IMR-90 (cell line): ENCODE results near the gene ARMC6. TPM values are rescaled to one million over a fixed set of nuclear protein-coding genes. Genes with fewer than 3 reads are reported as not detected.

ENCODE experiments used
- ATAC-seq: fragments of 200-7000 bp; cut with Tn5 transposase; 2 replicates; pipeline ENCODE4 v1.9.1; 2020; ENCODE audit warnings: low read depth, mild to moderate bottlenecking, moderate library complexity
- BruUV-seq: library from RNA; stranded (reverse); fragments of 400-500 nt; replicated peaks from 2 replicates; lab custom pipeline; 2021; lab: Mats Ljungman, UMichigan
- CTCF ChIA-PET: fragments of 300-600 bp; formaldehyde crosslinking; extraction: SDS; loops from one replicate; lab custom pipeline; 2021; ENCODE audit warnings: antibody characterized with exemption; lab: Yijun Ruan, JAX
- POLR2A ChIA-PET: fragments of 300-600 bp; sonication (Branson Sonifier 250); formaldehyde crosslinking; loops from one replicate; lab custom pipeline; 2022; ENCODE audit warnings: antibody characterized with exemption; ENCODE audit not compliant: unreplicated experiment; lab: Charles Lee
- DNase-seq: peaks from one replicate; pipeline ENCODE4 v3.0.0; 2013
- H2AFZ ChIP-seq: replicated peaks from 2 replicates; pipeline ENCODE3; 2013; ENCODE audit warnings: low read length, mild to moderate bottlenecking; ENCODE audit not compliant: poor library complexity
- H2AK5ac ChIP-seq: 2 replicates; pipeline ENCODE4 v1.6.1; 2013; ENCODE audit warnings: low read depth, low read length, inconsistent platforms
- H2AK9ac ChIP-seq: replicated peaks from 2 replicates; pipeline ENCODE3; 2013; ENCODE audit warnings: mild to moderate bottlenecking, low read depth, low read length, moderate library complexity; ENCODE audit not compliant: poor library complexity
- H2BK120ac ChIP-seq: 2 replicates; pipeline ENCODE4 v1.6.1; 2013; ENCODE audit warnings: low read depth, low read length, inconsistent platforms
- H2BK15ac ChIP-seq: 3 replicates; pipeline ENCODE4 v1.6.1; 2013; ENCODE audit warnings: low read depth, low read length, inconsistent platforms
- H2BK20ac ChIP-seq: 2 replicates; pipeline ENCODE4 v1.6.1; 2013; ENCODE audit warnings: low read depth, mild to moderate bottlenecking, inconsistent platforms, low read length, moderate library complexity
- H2BK5ac ChIP-seq: 2 replicates; pipeline ENCODE4 v1.6.1; 2013; ENCODE audit warnings: mild to moderate bottlenecking, low read depth, low read length, inconsistent platforms; ENCODE audit not compliant: poor library complexity, severe bottlenecking
- H3K14ac ChIP-seq: replicated peaks from 2 replicates; pipeline ENCODE4 v1.6.1; 2013; ENCODE audit warnings: low read depth, low read length, inconsistent platforms
- H3K18ac ChIP-seq: 2 replicates; pipeline ENCODE4 v1.6.1; 2013; ENCODE audit warnings: low read depth, low read length, control low read depth
- H3K23ac ChIP-seq: 2 replicates; pipeline ENCODE4 v1.6.1; 2013; ENCODE audit warnings: low read depth, low read length, inconsistent platforms
- H3K27ac ChIP-seq: 2 replicates; pipeline ENCODE4 v1.5.1; 2013; ENCODE audit warnings: mild to moderate bottlenecking, control low read depth, low read length; ENCODE audit not compliant: insufficient read depth
- H3K27me3 ChIP-seq: 2 replicates; pipeline ENCODE4 v1.6.1; 2013; ENCODE audit warnings: low read length; ENCODE audit not compliant: control insufficient read depth, insufficient read depth
- H3K36me3 ChIP-seq: 2 replicates; pipeline ENCODE4 v1.6.1; 2013; ENCODE audit warnings: low read length, mixed read lengths; ENCODE audit not compliant: control insufficient read depth, insufficient read depth
- H3K4ac ChIP-seq: 2 replicates; pipeline ENCODE4 v1.6.1; 2013; ENCODE audit warnings: low read depth, low read length, inconsistent platforms
- H3K4me1 ChIP-seq: 2 replicates; pipeline ENCODE4 v1.6.1; 2013; ENCODE audit warnings: low read length, mixed read lengths; ENCODE audit not compliant: control insufficient read depth, insufficient read depth
- H3K4me2 ChIP-seq: 2 replicates; pipeline ENCODE4 v1.6.1; 2013; ENCODE audit warnings: low read depth, mild to moderate bottlenecking, control low read depth, low read length, moderate library complexity
- H3K4me3 ChIP-seq: 2 replicates; pipeline ENCODE4 v1.5.1; 2013; ENCODE audit warnings: low read depth, mild to moderate bottlenecking, control low read depth, low read length, moderate library complexity; ENCODE audit not compliant: insufficient read depth
- H3K56ac ChIP-seq: 2 replicates; pipeline ENCODE4 v1.6.1; 2013; ENCODE audit warnings: low read length, inconsistent platforms; ENCODE audit not compliant: insufficient read depth; ENCODE audit errors: extremely low read depth
- H3K79me1 ChIP-seq, 2 experiments: 2 replicates each; pipeline ENCODE4 v1.6.1; 2013; ENCODE audit warnings: low read length in 2 of 2, inconsistent platforms in 1 of 2, low read depth in 1 of 2
- H3K9ac ChIP-seq: 2 replicates; pipeline ENCODE4 v1.6.1; 2013; ENCODE audit warnings: low read depth, low read length, control low read depth
- H3K9me1 ChIP-seq: 2 replicates; pipeline ENCODE4 v1.6.1; 2013; ENCODE audit warnings: low read length, inconsistent platforms; ENCODE audit not compliant: insufficient read depth
- H3K9me3 ChIP-seq: 2 replicates; pipeline ENCODE4 v1.6.1; 2013; ENCODE audit warnings: low read length; ENCODE audit not compliant: control insufficient read depth, insufficient read depth
- H4K20me1 ChIP-seq: 2 replicates; pipeline ENCODE4 v1.6.1; 2013; ENCODE audit warnings: low read length, inconsistent platforms; ENCODE audit not compliant: insufficient read depth
- H4K5ac ChIP-seq: 2 replicates; pipeline ENCODE4 v1.6.1; 2013; ENCODE audit warnings: mild to moderate bottlenecking, low read depth, low read length, control low read depth
- H4K8ac ChIP-seq, 2 experiments: 2 replicates each; pipeline ENCODE4 v1.6.1; 2013; ENCODE audit warnings: low read depth in 2 of 2, low read length in 2 of 2, control low read depth in 1 of 2, inconsistent platforms in 1 of 2
- H4K91ac ChIP-seq: 2 replicates; pipeline ENCODE4 v1.6.1; 2013; ENCODE audit warnings: low read depth, low read length, inconsistent platforms; ENCODE audit not compliant: insufficient read depth
- POLR2A ChIP-seq: IDR thresholded peaks from 2 replicates; pipeline ENCODE4 v1.6.1; 2012; ENCODE audit warnings: mild to moderate bottlenecking, low read depth, low read length
- RAD21 ChIP-seq: IDR thresholded peaks from 2 replicates; pipeline ENCODE4 v1.6.1; 2012; ENCODE audit warnings: low read length, improper control_type of control experiment
- RCOR1 ChIP-seq: IDR thresholded peaks from 2 replicates; pipeline ENCODE4 v1.6.1; 2012; ENCODE audit warnings: mild to moderate bottlenecking, low read length, improper control_type of control experiment; ENCODE audit not compliant: insufficient replicate concordance
- WGBS, 2 experiments: methylation state at CpG; one replicate each; pipeline versions ENCODE4 v1.1.5 to v1.1.7; 2013; ENCODE audit warnings: missing lambda C conversion rate in 2 of 2; ENCODE audit not compliant: insufficient read length in 1 of 2; ENCODE audit errors: extremely low coverage in 2 of 2; 5-methylcytosine and 5-hydroxymethylcytosine counted together
- dilution Hi-C: fragments of 300-500 bp; cut with HindIII; formaldehyde crosslinking; loops from one replicate; pipeline ENCODE4 v1.14.3; 2018; ENCODE audit warnings: low sequenced_read_pairs; ENCODE audit not compliant: unreplicated experiment
- in situ Hi-C: fragments of 300-500 bp; cut with MboI; formaldehyde crosslinking; loops from 3 replicates; pipeline ENCODE4 v1.14.3; 2019; ENCODE audit warnings: low sequenced_read_pairs, inconsistent platforms, mixed read lengths
- intact Hi-C: fragments of 100-400 bp; cut with micrococcal nuclease; formaldehyde crosslinking; loops from 2 replicates; pipeline ENCODE4 v1.10.0; 2022
- polyA plus RNA-seq, 3 experiments: library from polyadenylated mRNA; depleted of rRNA; stranded (reverse); fragments of >200 nt; gene quantifications; 2 replicates each; pipeline ENCODE4 v1.2.3, GENCODE V29; 2012; ENCODE audit warnings: low replicate concordance in 1 of 3
- total RNA-seq: library from RNA; depleted of rRNA; stranded (reverse); fragments of >200 nt; gene quantifications from 2 replicates; pipeline ENCODE4 v1.2.3, GENCODE V29; 2012

Gene ARMC6
- total and polyA plus RNA-seq, 2 of the 4 experiments (the other 2 are of a cell fraction) = 41.5 to 52.7 TPM

GRCh38 chr19:18991468-18991867 lies 41.9 kb upstream of the ARMC6 start:
- H3K36me3 ChIP-seq = peaks cover 30% of the 10 kb centered on the region
- no peaks in the 10 kb centered on the region for H3K9me3 ChIP-seq
- H4K5ac ChIP-seq = no peak overlapping the region
- H3K56ac ChIP-seq = no peak overlapping the region
- no peaks in the 10 kb centered on the region for H3K9me1 ChIP-seq
- no peak overlapping the region for H3K9ac ChIP-seq
- intact Hi-C loops (no loop called here), in situ Hi-C loops (no loop called here), dilution Hi-C loops (no loop called here)
- H3K18ac ChIP-seq = no peak overlapping the region
- H3K14ac ChIP-seq = no peak overlapping the region
- no peak overlapping the region for H2BK5ac ChIP-seq
- H3K27ac ChIP-seq = no peak overlapping the region
- no peak overlapping the region for H4K91ac ChIP-seq
- H3K4me3 ChIP-seq = no peak overlapping the region
- H2AK5ac ChIP-seq = no peak overlapping the region
- no peak overlapping the region for H2BK20ac ChIP-seq
- no peak overlapping the region for H4K8ac ChIP-seq
- ChIA-PET CTCF (no interaction called here), POLR2A (no interaction called here)
- no peak overlapping the region for H3K23ac ChIP-seq
- DNase-seq (no peak), ATAC-seq (no peak)
- no CpG with 5 or more reads among the region's 14 CpGs for WGBS, 2 experiments
- no peak overlapping the region for H3K4ac ChIP-seq
- no peak overlapping the region for H3K4me2 ChIP-seq
- no peak for TF ChIP-seq RCOR1
- no peak for TF ChIP-seq POLR2A
- no peak for TF ChIP-seq RAD21
- H3K4me1 ChIP-seq = peaks cover 2% of the 10 kb centered on the region; the same call in 1 of the 2 replicates
- no peak overlapping the region for H2BK120ac ChIP-seq
- peaks cover 0 to 14% of the 10 kb centered on the region in 2 experiments; a peak in 1 of 4 replicates for H3K79me1 ChIP-seq
- H2AFZ ChIP-seq = no peak overlapping the region
- no peak overlapping the region for H2BK15ac ChIP-seq
- H3K27me3 ChIP-seq = no peaks in the 10 kb centered on the region
- H4K20me1 ChIP-seq = peaks cover 9% of the 10 kb centered on the region; the same call in 1 of the 2 replicates
- no TSS peak for BruUV-seq
- H2AK9ac ChIP-seq = no peak overlapping the region
